ENCODE results near the gene XCR1.

DNA sequence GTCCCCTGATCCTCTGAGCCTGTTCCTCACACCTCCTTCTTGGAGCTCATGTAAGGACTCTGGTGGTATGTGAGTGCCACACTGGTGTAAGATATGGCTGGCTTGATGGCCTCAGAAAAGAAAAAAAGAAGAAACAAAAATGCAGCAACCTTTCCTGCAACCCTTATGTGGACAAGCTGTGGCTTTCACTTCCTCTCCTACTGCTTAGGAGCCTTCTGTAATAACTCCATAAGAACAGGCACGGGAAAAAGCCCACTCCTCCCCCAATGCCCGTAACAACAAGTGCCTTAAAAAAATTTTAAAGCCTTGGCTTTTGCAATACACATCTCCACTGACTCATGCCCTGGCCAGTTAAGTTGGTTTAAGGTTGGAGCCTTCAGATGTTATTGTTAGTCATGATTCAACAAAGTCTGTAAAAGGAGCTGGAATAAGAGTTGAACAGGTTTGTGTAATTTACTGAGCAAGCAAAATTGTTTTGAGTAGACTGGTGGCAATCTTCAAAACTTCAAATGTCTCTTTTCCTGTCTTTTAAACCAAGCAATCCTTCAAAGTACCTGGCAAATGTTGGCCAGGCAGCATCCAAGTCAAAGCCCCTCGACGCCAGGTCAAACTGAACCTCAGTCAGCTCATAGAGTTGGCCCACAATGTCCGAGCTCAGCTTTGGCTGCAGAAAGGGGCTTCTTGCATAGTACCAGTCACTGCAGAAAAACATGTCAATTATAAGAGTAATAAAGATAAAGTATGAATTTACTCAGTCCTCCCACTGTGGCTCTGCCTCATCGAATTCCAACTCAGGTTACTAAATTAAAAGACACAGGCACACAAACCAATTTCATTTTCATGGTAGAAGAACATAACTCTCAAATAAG is 54.5 kb downstream of the XCR1 start:
- TF ChIP-seq POLR2A (IDR thresholded peaks at IDR 0.05) = no peak
- TF ChIP-seq CTCF (IDR thresholded peaks at IDR 0.05 in 8 of 11, conservative IDR thresholded peaks at IDR 0.05 in 3 of 11) = no peak
- TF ChIP-seq POLR2AphosphoS5 (IDR thresholded peaks at IDR 0.05) = peak in 1 of 3 donors; percentile 15
